MM.1S (cell line): ENCODE results near the gene ZSWIM4.

ENCODE experiments used
- DNase-seq: peaks from one replicate; pipeline ENCODE4 v3.0.0-alpha.2; 2015
- H2AFZ ChIP-seq: fragments of 300-600 bp; sonication (generic); 2 replicates; pipeline ENCODE4 v1.6.0; 2016; ENCODE audit warnings: antibody characterized with exemption, low read length
- H3F3A ChIP-seq: fragments of 300-600 bp; sonication (generic); 2 replicates; pipeline ENCODE4 v1.6.1; 2016; ENCODE audit warnings: mild to moderate bottlenecking, antibody characterized with exemption, low read length, moderate library complexity, mixed read lengths; ENCODE audit not compliant: insufficient read depth
- H3K27ac ChIP-seq: fragments of 300-600 bp; sonication (generic); 2 replicates; pipeline ENCODE4 v1.5.1; 2016; ENCODE audit warnings: mild to moderate bottlenecking, low read length
- H3K27me3 ChIP-seq: fragments of 300-600 bp; sonication (generic); replicated peaks from 2 replicates; pipeline ENCODE4 v1.6.0; 2016; ENCODE audit warnings: low read length; ENCODE audit not compliant: insufficient read depth
- H3K36me3 ChIP-seq: fragments of 300-600 bp; sonication (generic); replicated peaks from 2 replicates; pipeline ENCODE4 v1.6.1; 2016; ENCODE audit warnings: mild to moderate bottlenecking, low read length, mixed read lengths; ENCODE audit not compliant: insufficient read depth
- H3K4me1 ChIP-seq: fragments of 300-600 bp; sonication (generic); 2 replicates; pipeline ENCODE4 v1.6.1; 2016; ENCODE audit warnings: low read length, mixed read lengths
- H3K4me2 ChIP-seq: fragments of 300-600 bp; sonication (generic); 2 replicates; pipeline ENCODE4 v1.6.0; 2016; ENCODE audit warnings: low read depth, low read length
- H3K4me3 ChIP-seq: fragments of 300-600 bp; sonication (generic); 2 replicates; pipeline ENCODE4 v1.5.1; 2016; ENCODE audit warnings: low read length, mixed read lengths
- H3K79me2 ChIP-seq: fragments of 300-600 bp; sonication (generic); 2 replicates; pipeline ENCODE4 v1.6.1; 2016; ENCODE audit warnings: mixed run types, low read length, mixed read lengths
- H3K9ac ChIP-seq: fragments of 300-600 bp; sonication (generic); 2 replicates; pipeline ENCODE4 v1.6.1; 2016; ENCODE audit warnings: low read length, mixed read lengths
- H3K9me2 ChIP-seq: fragments of 300-600 bp; sonication (generic); replicated peaks from 2 replicates; pipeline ENCODE4 v1.6.1; 2016; ENCODE audit warnings: mild to moderate bottlenecking, low read length, mixed read lengths; ENCODE audit not compliant: insufficient read depth
- H3K9me3 ChIP-seq: fragments of 300-600 bp; sonication (generic); replicated peaks from 2 replicates; pipeline ENCODE4 v1.6.1; 2016; ENCODE audit warnings: mild to moderate bottlenecking, low read length, mixed read lengths; ENCODE audit not compliant: insufficient read depth
- H4K20me1 ChIP-seq: fragments of 300-600 bp; sonication (generic); 2 replicates; pipeline ENCODE4 v1.6.1; 2016; ENCODE audit warnings: mild to moderate bottlenecking, low read length, moderate library complexity, mixed read lengths; ENCODE audit not compliant: insufficient read depth
- EZH2 ChIP-seq: fragments of 300-600 bp; sonication (generic); optimal IDR thresholded peaks from 2 replicates; pipeline ENCODE3; 2017; ENCODE audit warnings: low read depth, mild to moderate bottlenecking, antibody characterized with exemption, low read length, mixed read lengths
- EZH2phosphoT487 ChIP-seq: fragments of 300-600 bp; sonication (generic); IDR thresholded peaks from 2 replicates; pipeline ENCODE4 v1.6.1; 2018; ENCODE audit warnings: antibody characterized with exemption, low read length
- TF ChIP-seq, protein P1 (sequence below): fragments of 300-600 bp; sonication (generic); IDR thresholded peaks from 2 replicates; pipeline ENCODE4 v1.5.1; 2016; ENCODE audit warnings: antibody characterized with exemption, low read length, mixed read lengths

The ZSWIM4 gene

DNA sequence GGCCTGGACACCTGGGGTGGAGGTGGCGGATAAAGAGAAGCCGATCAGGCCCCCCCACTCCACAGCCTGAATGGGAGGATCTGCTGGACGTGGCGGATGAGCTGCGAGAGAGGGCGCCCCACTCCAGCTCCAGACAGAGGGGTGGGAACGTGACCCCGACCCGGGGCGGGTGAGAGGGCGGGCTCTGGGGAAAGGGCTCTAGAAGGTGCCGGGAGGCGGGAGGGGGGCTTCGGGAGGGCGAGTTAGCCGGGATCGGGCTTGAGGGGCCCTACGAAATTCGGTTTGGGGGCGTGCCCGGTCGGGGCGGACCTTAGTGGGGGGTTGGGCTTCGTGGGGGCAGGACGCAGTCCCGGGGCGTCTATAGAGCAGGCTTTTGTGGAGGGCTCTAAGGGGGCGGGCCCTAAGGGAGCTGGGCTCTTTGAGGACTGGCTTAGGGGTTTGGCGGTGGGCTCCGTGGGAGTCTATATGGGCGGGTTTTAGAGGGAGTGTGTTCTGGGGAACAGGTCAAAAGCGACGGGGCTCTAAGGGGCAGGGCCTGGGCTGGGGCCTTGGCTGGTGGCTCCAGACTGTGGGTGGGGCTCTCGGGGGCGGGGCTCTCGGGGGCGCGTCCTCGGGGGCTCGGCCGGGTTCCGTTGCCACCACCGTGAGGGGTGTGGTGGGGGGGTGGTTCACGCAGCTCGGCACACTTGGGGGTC, 77.6 kb downstream of the ZSWIM4 start:
- no peak for DNase-seq

DNA sequence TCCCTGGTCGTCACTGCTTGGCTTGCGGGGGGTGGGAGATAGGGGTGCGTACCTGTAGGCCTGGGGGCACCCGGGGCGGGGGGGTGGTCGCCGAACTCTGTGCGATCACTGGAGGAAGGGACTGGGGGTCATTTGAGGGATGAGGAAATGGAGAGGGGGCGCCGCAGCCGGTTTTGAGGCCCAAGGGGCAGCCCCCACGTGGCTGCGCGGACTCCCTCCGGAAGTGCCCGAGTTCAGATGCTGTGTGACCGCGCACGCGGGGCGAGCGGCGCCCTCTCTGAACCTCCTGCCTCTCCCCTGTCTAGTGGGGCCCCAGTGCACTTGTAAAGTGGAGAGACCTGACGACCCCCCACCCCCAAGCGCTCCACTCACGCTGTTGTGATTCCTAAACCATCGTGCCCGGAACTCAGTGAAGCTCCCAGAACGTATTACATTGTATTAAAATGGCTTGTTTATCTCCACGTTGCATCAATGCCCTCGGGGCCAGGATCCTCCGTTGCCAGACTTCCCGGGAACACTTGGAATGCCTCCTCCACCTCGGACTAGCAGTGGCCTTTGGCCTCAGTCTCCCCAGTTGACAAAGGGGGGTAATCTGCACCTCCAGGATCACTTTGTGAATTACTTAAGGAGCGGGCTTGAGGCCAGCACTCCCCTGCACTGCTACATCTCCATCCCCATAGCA, 78.7 kb downstream of the ZSWIM4 start:
- H3K27me3 ChIP-seq: peaks cover 80% of the 10 kb centered on the region
- no peaks in the 10 kb centered on the region for H3K9me2 ChIP-seq
- no peak for DNase-seq
- H2AFZ ChIP-seq: no peak overlapping the region
- no peaks in the 10 kb centered on the region for H3F3A ChIP-seq
- H3K27ac ChIP-seq: no peak overlapping the region
- no peak overlapping the region for H3K9ac ChIP-seq
- H3K79me2 ChIP-seq: no peaks in the 10 kb centered on the region
- H3K9me3 ChIP-seq: no peaks in the 10 kb centered on the region
- H4K20me1 ChIP-seq: no peaks in the 10 kb centered on the region
- H3K4me3 ChIP-seq: no peak overlapping the region
- no peak overlapping the region for H3K4me2 ChIP-seq
- no peaks in the 10 kb centered on the region for H3K4me1 ChIP-seq
- no peaks in the 10 kb centered on the region for H3K36me3 ChIP-seq
- TF ChIP-seq EZH2 (no peak), EZH2phosphoT487 (no peak)
- TF ChIP-seq, protein P1, sequence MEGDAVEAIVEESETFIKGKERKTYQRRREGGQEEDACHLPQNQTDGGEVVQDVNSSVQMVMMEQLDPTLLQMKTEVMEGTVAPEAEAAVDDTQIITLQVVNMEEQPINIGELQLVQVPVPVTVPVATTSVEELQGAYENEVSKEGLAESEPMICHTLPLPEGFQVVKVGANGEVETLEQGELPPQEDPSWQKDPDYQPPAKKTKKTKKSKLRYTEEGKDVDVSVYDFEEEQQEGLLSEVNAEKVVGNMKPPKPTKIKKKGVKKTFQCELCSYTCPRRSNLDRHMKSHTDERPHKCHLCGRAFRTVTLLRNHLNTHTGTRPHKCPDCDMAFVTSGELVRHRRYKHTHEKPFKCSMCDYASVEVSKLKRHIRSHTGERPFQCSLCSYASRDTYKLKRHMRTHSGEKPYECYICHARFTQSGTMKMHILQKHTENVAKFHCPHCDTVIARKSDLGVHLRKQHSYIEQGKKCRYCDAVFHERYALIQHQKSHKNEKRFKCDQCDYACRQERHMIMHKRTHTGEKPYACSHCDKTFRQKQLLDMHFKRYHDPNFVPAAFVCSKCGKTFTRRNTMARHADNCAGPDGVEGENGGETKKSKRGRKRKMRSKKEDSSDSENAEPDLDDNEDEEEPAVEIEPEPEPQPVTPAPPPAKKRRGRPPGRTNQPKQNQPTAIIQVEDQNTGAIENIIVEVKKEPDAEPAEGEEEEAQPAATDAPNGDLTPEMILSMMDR: no peak

More for the DNA sequence above, 77.6 kb downstream of the ZSWIM4 start:
- TF ChIP-seq EZH2 (no peak), EZH2phosphoT487 (no peak)
- TF ChIP-seq, protein P1: peak; percentile 23
- Histone ChIP-seq H3K4me3 (peak overlapping the region; percentile 44; the same call in 1 of the 2 replicates), H3K9me2 (no peaks in the 10 kb centered on the region), H4K20me1 (no peaks in the 10 kb centered on the region), H3K4me2 (peak overlapping the region; percentile 62; the same call in 1 of the 2 replicates), H3K9me3 (no peaks in the 10 kb centered on the region), H3K36me3 (no peaks in the 10 kb centered on the region), H3K4me1 (no peaks in the 10 kb centered on the region), H3K27me3 (peaks cover 85% of the 10 kb centered on the region), H3K79me2 (no peaks in the 10 kb centered on the region), H2AFZ (peak overlapping the region; percentile 53), H3K27ac (no peak overlapping the region), H3F3A (no peaks in the 10 kb centered on the region), H3K9ac (no peak overlapping the region)

DNA sequence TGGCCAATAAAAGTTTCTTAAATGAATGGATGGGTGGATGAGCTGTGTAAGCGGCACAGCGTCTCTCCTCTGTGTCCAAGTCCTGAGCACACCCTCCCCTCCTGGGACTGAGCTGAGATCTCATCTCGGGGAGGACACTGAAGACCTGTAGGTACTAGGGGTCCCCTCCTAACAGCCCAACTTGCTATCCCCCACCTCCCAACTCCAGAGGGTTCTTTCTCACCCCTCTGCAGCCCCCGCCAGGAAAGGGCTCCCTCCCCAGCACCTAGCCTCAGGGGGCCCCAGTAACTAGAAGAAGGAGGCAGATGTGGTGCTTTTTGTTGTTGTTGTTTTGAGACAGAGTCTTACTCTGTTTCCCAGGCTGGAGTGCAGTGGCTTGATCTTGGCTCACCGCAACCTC, 80.6 kb downstream of the ZSWIM4 start:
- Histone ChIP-seq H3K9ac (no peak overlapping the region), H3K4me1 (peaks cover 6% of the 10 kb centered on the region), H3K4me3 (no peak overlapping the region), H2AFZ (no peak overlapping the region), H3K9me2 (no peaks in the 10 kb centered on the region), H3K27me3 (peaks cover 64% of the 10 kb centered on the region), H3K79me2 (no peaks in the 10 kb centered on the region), H3K36me3 (no peaks in the 10 kb centered on the region), H3K4me2 (no peak overlapping the region), H3K9me3 (no peaks in the 10 kb centered on the region), H4K20me1 (no peaks in the 10 kb centered on the region), H3F3A (no peaks in the 10 kb centered on the region), H3K27ac (no peak overlapping the region)
- DNase-seq: no peak
- no peak for TF ChIP-seq EZH2phosphoT487
- TF ChIP-seq, protein P1: no peak
- no peak for TF ChIP-seq EZH2
